GM12878 (cell line): ENCODE results near the gene DCBLD2.

ENCODE experiments used
- ATF7 ChIP-seq: fragments of 450-650 bp; IDR thresholded peaks from 2 replicates; pipeline ENCODE4 v1.6.1; 2016; ENCODE audit warnings: low read depth, mild to moderate bottlenecking
- BHLHE40 ChIP-seq, 2 experiments: fragments of 450-650 bp in 1 of 2; IDR thresholded peaks; 2 replicates each; pipeline ENCODE4 v1.6.1; 2011 to 2017; ENCODE audit warnings: low read depth in 2 of 2, borderline replicate concordance in 1 of 2, improper control_type of control experiment in 1 of 2, low read length in 1 of 2, mild to moderate bottlenecking in 1 of 2
- CBX5 ChIP-seq: sonication (generic); IDR thresholded peaks from 2 replicates; pipeline ENCODE4 v1.6.1; 2016; ENCODE audit warnings: low read depth, moderate library complexity, mild to moderate bottlenecking, inconsistent platforms
- DPF2 ChIP-seq: fragments of 450-650 bp; IDR thresholded peaks from 2 replicates; pipeline ENCODE4 v1.6.1; 2017; ENCODE audit warnings: mild to moderate bottlenecking
- POLR2A ChIP-seq: IDR thresholded peaks from 2 replicates; pipeline ENCODE4 v1.6.1; 2011; ENCODE audit warnings: low read depth, mild to moderate bottlenecking, low read length
- SMAD1 ChIP-seq: fragments of 450-650 bp; IDR thresholded peaks from 2 replicates; pipeline ENCODE4 v1.6.1; 2018; ENCODE audit warnings: mild to moderate bottlenecking, low read depth; ENCODE audit not compliant: partially characterized antibody
- TAF1 ChIP-seq: IDR thresholded peaks from 2 replicates; pipeline ENCODE4 v1.6.1; 2011; ENCODE audit warnings: mild to moderate bottlenecking, low read depth, low read length, borderline replicate concordance
- ZNF274 ChIP-seq: IDR thresholded peaks from one replicate; pipeline ENCODE4 v1.8.0; 2011; ENCODE audit not compliant: insufficient read length, insufficient read depth
- TF ChIP-seq, protein P1 (sequence below): IDR thresholded peaks from 2 replicates; pipeline ENCODE4 v1.6.1; 2011; ENCODE audit warnings: low read depth, mild to moderate bottlenecking, low read length, moderate library complexity, borderline replicate concordance; ENCODE audit errors: extremely low read depth
- TF ChIP-seq, protein P2 (sequence below), 3 experiments: IDR thresholded peaks in 2 of 3; conservative IDR thresholded peaks in 1 of 3; 2 replicates each; pipeline ENCODE4 v1.5.1; 2011; ENCODE audit warnings: low read depth in 3 of 3, low read length in 3 of 3, mild to moderate bottlenecking in 3 of 3, control low read depth in 2 of 3, moderate library complexity in 2 of 3, inconsistent platforms in 1 of 3, mixed read lengths in 1 of 3; ENCODE audit not compliant: control insufficient read depth in 2 of 3, insufficient read depth in 1 of 3; ENCODE audit errors: extremely low read depth in 1 of 3

DNA sequence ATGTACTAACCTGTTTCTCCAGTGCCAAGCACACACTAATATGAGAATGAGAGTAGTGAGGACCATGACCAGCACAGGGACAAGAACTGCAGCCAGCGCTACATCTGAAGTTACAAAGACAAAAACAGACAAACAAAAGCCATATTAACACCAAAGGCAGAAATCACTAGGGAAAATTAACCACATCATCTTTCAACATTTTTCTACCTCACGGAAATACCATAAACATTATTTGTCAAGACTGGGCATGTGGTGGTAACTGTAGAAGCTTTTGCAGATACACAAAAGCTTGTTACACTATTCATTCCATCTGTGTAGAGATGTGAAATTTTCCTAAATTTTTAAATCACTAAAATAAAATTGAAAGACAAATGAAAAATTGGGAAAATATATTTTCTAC is 93.4 kb downstream of the DCBLD2 start:
- TF ChIP-seq TAF1, result no peak
- TF ChIP-seq BHLHE40 (IDR thresholded peaks at IDR 0.05; ENCODE audit: borderline replicate concordance in 1 of 2, low read depth in 2 of 2, low read length in 1 of 2), result no peak
- TF ChIP-seq SMAD1, result no peak
- TF ChIP-seq DPF2, result no peak
- TF ChIP-seq ZNF274, result no peak
- TF ChIP-seq, protein P1, sequence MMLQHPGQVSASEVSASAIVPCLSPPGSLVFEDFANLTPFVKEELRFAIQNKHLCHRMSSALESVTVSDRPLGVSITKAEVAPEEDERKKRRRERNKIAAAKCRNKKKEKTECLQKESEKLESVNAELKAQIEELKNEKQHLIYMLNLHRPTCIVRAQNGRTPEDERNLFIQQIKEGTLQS, result no peak
- TF ChIP-seq, protein P2, sequence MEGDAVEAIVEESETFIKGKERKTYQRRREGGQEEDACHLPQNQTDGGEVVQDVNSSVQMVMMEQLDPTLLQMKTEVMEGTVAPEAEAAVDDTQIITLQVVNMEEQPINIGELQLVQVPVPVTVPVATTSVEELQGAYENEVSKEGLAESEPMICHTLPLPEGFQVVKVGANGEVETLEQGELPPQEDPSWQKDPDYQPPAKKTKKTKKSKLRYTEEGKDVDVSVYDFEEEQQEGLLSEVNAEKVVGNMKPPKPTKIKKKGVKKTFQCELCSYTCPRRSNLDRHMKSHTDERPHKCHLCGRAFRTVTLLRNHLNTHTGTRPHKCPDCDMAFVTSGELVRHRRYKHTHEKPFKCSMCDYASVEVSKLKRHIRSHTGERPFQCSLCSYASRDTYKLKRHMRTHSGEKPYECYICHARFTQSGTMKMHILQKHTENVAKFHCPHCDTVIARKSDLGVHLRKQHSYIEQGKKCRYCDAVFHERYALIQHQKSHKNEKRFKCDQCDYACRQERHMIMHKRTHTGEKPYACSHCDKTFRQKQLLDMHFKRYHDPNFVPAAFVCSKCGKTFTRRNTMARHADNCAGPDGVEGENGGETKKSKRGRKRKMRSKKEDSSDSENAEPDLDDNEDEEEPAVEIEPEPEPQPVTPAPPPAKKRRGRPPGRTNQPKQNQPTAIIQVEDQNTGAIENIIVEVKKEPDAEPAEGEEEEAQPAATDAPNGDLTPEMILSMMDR (IDR thresholded peaks at IDR 0.05 in 2 of 3, conservative IDR thresholded peaks at IDR 0.05 in 1 of 3; ENCODE audit: control insufficient read depth in 2 of 3, extremely low read depth in 1 of 3, insufficient read depth in 1 of 3, low read depth in 3 of 3, low read length in 3 of 3), result no peak
- TF ChIP-seq CBX5, result no peak
- no peak for TF ChIP-seq ATF7
- TF ChIP-seq POLR2A, result no peak
